ENCODE measurements around the gene PDE10A. TPM values are rescaled to one million over a fixed set of nuclear protein-coding genes. Genes with fewer than 3 reads are reported as not detected.

The PDE10A gene
- total and polyA plus RNA-seq, 2 of the 8 experiments (the other 6 are each of a cell fraction or from before 2014, with no cell fraction given): 1.1 to 2.4 TPM

DNA sequence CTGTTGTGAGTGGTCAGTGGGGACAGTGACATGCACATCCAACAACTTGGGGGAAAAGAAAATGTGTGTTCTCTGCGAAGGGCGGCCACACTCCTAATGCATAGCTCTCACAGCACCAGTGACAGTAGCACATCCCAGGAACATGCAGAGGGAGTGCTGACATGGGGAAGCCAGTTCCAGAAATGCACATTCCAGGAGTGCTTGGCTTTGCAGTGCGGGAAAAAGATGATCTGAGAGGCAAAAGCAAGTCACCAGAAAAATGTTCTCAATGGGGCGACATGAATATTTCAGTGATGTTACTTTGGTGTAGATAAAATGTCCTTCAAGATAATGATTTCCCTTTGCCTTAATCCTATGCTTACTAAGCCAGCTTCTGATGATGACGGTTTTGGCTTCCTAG lies 42.9 kb upstream of the PDE10A start:
- no peak overlapping the region for H3K18ac ChIP-seq (ENCODE audit: extremely low read depth, low read length)
- H4K20me1 ChIP-seq (replicated peaks in 1 of 2; ENCODE audit: control insufficient read depth in 1 of 2, insufficient read depth in 2 of 2, low read length in 2 of 2): no peaks in the 10 kb centered on the region
- no peak overlapping the region for H3K4me2 ChIP-seq (ENCODE audit: insufficient read depth in 1 of 2, low read depth in 2 of 2, low read length in 2 of 2)
- FAIRE-seq: no peak
- POLR2A ChIA-PET (ENCODE audit: partially characterized antibody): no interaction called here
- no peaks in the 10 kb centered on the region for H3K79me2 ChIP-seq (ENCODE audit: control insufficient read depth in 1 of 2, insufficient read depth in 2 of 2, low read length in 2 of 2)
- no peak overlapping the region for H2BK12ac ChIP-seq (ENCODE audit: low read depth, low read length)
- no peak overlapping the region for H3K14ac ChIP-seq (ENCODE audit: insufficient read length)
- no peak overlapping the region for H2AK5ac ChIP-seq (ENCODE audit: low read depth, low read length)
- no peak overlapping the region for H2BK120ac ChIP-seq (replicated peaks; ENCODE audit: low read depth, low read length)
- H3K56ac ChIP-seq (replicated peaks; ENCODE audit: insufficient read length, low read depth, low read length): no peak overlapping the region
- H2BK20ac ChIP-seq (ENCODE audit: low read length): no peak overlapping the region
- H3K23ac ChIP-seq (ENCODE audit: insufficient read length): no peak overlapping the region
- H3K4me1 ChIP-seq (replicated peaks in 1 of 4; ENCODE audit: control insufficient read depth in 3 of 4, insufficient read depth in 4 of 4, low read length in 3 of 4): no peaks in the 10 kb centered on the region; a peak in 1 of 7 replicates
- H3K9me3 ChIP-seq (ENCODE audit: insufficient read depth in 2 of 2, low read depth in 1 of 2, low read length in 1 of 2): no peaks in the 10 kb centered on the region; a peak in 1 of 4 replicates
- no peaks in the 10 kb centered on the region for H3K27me3 ChIP-seq (replicated peaks in 1 of 4; ENCODE audit: control insufficient read depth in 3 of 4, extremely low read depth in 1 of 4, insufficient read depth in 3 of 4, low read length in 3 of 4)
- H3K36me3 ChIP-seq (ENCODE audit: control insufficient read depth in 2 of 4, insufficient read depth in 4 of 4, low read length in 3 of 4): no peaks in the 10 kb centered on the region
- no peak overlapping the region for H3K4ac ChIP-seq (replicated peaks; ENCODE audit: insufficient read length, low read depth, low read length)
- WGBS, 2 experiments (ENCODE audit: extremely low coverage in 1 of 2, insufficient coverage in 1 of 2, insufficient read length in 1 of 2, insufficient replicate concordance in 2 of 2, low coverage in 1 of 2, low lambda C conversion rate in 2 of 2, missing lambda C conversion rate in 1 of 2): 73% methylated on average over 5 of the region's 5 CpGs; no CpG with 5 or more reads in 1 of the 2 experiments
- no peak overlapping the region for H4K8ac ChIP-seq (ENCODE audit: extremely low read depth, insufficient read depth, low read length)
- CTCF ChIA-PET (ENCODE audit: partially characterized antibody): interaction anchor here (0.6 to 1.4 kb wide), 5 partner anchors 11 to 153 kb away, joined by 3 to 4 read pairs (median 4); no protein-coding TSS in a partner anchor
- no peak overlapping the region for H2AFZ ChIP-seq (ENCODE audit: low read length)
- no peak overlapping the region for H4K91ac ChIP-seq (replicated peaks; ENCODE audit: insufficient read length, low read length)
- no peak overlapping the region for H3K27ac ChIP-seq (ENCODE audit: low read depth, low read length)
- H3K4me3 ChIP-seq (ENCODE audit: extremely low read depth in 1 of 4, insufficient read depth in 2 of 4, low read depth in 3 of 4, low read length in 4 of 4): no peak overlapping the region
- no peak overlapping the region for H2BK15ac ChIP-seq (ENCODE audit: low read length)
- no peak overlapping the region for H3K9ac ChIP-seq (replicated peaks in 1 of 4; ENCODE audit: extremely low read depth in 1 of 4, low read depth in 3 of 4, low read length in 3 of 4)
- no peaks in the 10 kb centered on the region for H3K79me1 ChIP-seq (ENCODE audit: low read depth, low read length)
- peaks cover 5% of the 10 kb centered on the region; the same call in 1 of the 2 replicates for H3K23me2 ChIP-seq (ENCODE audit: low read depth, low read length)
- H2BK5ac ChIP-seq (ENCODE audit: low read depth, low read length): no peak overlapping the region
- DNase-seq (ENCODE audit: low read depth in 1 of 2, low spot score in 2 of 2): no peak
- H4K5ac ChIP-seq (ENCODE audit: insufficient read length, low read depth, low read length): no peak overlapping the region
- no peak for TF ChIP-seq BRCA1 (IDR thresholded peaks at IDR 0.05; ENCODE audit: low read depth, low read length)
- no peak for TF ChIP-seq EP300 (IDR thresholded peaks at IDR 0.05; ENCODE audit: borderline replicate concordance in 1 of 2, low read depth in 2 of 2, low read length in 2 of 2)
- TF ChIP-seq, protein P1, sequence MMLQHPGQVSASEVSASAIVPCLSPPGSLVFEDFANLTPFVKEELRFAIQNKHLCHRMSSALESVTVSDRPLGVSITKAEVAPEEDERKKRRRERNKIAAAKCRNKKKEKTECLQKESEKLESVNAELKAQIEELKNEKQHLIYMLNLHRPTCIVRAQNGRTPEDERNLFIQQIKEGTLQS (IDR thresholded peaks at IDR 0.05; ENCODE audit: insufficient read depth, low read depth, low read length): no peak
- no peak for TF ChIP-seq GABPA (IDR thresholded peaks at IDR 0.05; ENCODE audit: borderline replicate concordance, insufficient read depth, low read length)
- no peak for TF ChIP-seq SP1 (IDR thresholded peaks at IDR 0.05; ENCODE audit: low read depth, low read length)
- no peak for TF ChIP-seq CEBPB (IDR thresholded peaks at IDR 0.05; ENCODE audit: low read depth, low read length)
- TF ChIP-seq, protein P2, sequence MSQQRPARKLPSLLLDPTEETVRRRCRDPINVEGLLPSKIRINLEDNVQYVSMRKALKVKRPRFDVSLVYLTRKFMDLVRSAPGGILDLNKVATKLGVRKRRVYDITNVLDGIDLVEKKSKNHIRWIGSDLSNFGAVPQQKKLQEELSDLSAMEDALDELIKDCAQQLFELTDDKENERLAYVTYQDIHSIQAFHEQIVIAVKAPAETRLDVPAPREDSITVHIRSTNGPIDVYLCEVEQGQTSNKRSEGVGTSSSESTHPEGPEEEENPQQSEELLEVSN (IDR thresholded peaks at IDR 0.05): no peak
- TF ChIP-seq CBX5 (IDR thresholded peaks at IDR 0.05; ENCODE audit: low read depth, low read length): no peak
- TF ChIP-seq GTF2F1 (IDR thresholded peaks at IDR 0.05; ENCODE audit: borderline replicate concordance, low read depth, low read length): no peak
- TF ChIP-seq SP4 (IDR thresholded peaks at IDR 0.05; ENCODE audit: low read length): no peak
- no peak for TF ChIP-seq BCL11A (IDR thresholded peaks at IDR 0.05; ENCODE audit: low read depth in 2 of 2, low read length in 2 of 2)
- TF ChIP-seq SP2 (IDR thresholded peaks at IDR 0.05; ENCODE audit: low read length): no peak
- TF ChIP-seq SIRT6 (IDR thresholded peaks at IDR 0.05; ENCODE audit: low read length): no peak
- TF ChIP-seq CHD2 (IDR thresholded peaks at IDR 0.05; ENCODE audit: low read length): no peak
